ENCODE results near the gene CNEP1R1.

Gene CNEP1R1

GRCh38 chr16:50021544-50021943, 3.5 kb upstream of the CNEP1R1 start:
- no peak for DNase-seq

DNA sequence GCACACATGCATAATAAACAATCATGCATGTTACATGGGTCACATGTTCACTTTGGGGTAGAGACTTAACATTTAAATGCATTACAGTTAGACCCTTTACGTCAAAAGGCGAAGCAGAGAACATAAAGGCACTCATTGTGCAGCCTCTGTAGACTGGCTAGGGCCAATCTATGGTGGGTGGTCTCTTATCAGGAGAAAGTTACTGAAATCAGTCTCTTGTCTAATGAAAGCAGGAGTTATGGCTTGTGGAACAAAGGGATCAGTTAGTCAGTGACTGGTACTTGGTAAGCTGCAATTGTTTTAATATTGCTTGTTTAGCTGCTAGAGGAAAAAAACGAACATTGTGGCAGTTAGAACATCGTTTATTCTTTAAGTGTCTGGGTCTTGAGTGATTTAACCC, 1.4 kb upstream of the CNEP1R1 start:
- DNase-seq: no peak

- no peak for DNase-seq
Observed at GRCh38 chr16:50024207-50024606, 818 bp upstream of the CNEP1R1 start.

DNA sequence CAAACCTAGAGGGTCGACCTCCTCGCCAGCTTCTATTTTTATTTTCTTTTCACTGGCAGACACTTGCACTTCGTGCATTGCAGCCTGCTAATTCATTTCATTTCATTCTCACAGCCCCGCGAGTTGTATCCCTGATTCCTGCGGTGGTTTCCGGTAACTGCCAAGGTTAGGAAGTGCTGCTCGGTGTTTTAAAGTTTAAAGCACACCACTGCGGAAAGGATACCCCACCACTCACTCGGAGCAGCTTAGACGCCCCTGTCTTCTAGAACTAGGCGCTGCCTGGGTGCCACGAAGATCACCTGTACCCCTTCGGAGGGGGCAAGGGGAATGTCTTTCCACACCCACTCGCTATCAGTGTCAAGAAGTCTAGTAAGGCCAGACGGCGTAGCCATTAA, 509 bp downstream of the CNEP1R1 start:
- no peak for DNase-seq

DNA sequence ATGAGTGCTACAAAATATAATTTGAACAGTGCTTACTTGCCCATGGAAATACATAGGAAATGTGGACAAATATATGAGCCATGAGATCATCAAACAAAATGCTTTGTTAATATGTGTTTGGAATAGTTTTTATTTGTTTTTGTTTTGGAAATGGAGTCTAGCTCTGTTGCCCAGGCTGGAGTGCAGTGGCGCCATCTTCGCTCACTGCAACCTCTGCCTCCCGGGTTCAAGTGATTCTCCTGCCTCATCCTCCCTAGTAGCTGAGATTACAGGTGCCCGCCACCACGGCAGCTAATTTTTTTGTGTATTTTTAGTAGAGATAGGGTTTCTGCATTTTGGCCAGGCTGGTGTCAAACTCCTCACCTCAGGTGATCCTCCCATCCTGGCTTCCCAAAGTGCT, 2.8 kb downstream of the CNEP1R1 start:
- DNase-seq: no peak

DNA sequence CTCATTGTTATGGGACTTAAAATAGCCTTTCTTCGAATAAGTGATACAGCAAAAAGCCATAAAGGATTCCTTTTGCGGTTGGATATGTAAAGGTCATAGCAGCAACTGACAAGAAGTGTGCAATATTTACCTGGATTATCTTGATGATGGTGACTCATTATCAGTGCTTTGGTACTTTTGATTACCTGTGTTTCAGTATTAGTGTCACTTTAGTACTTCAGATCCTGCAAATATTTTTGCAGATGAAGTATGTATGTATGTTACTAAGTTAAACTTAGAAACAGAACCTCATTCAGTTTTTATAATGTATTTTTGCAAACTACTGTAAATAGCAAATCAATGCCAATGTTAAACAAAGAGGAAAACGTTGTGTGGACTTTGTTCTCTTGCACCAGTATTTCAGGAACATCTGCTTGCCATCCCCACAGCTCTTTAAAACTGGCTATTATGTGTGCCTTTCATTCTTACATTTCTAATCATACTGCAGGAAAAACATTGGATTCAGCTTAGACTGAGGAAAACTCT, 10.5 kb downstream of the CNEP1R1 start:
- DNase-seq: no peak

- no peak for DNase-seq
Observed at GRCh38 chr16:50036426-50036825, 11.4 kb downstream of the CNEP1R1 start.

DNA sequence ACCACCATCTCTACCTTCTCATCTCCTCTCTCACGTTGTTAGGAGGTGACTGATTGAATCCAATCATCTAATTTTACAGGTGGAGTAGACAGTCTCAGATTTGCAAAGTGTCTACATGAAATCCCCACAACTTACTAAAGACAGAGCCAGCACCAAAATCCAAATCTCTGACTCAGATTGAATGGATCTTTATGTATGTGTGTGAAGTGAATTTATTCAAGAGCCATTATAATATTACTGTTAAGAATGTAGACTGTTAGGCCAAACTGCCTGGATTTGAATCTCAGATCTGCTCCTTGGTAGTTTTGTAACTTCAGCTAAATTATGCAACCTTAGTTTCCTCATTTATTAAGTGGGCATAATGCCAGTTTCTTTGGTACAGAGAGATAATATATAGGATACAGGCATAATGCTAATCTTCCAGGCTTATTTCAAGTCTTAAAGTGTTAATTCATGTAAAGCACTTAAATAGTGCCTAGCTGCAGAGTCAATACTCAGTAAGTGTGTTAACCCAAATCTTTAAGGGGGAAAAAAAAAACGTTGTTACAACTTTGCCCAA, 12.7 kb downstream of the CNEP1R1 start:
- DNase-seq: no peak

GRCh38 chr16:50038286-50038685, 13.3 kb downstream of the CNEP1R1 start:
- DNase-seq: no peak

GRCh38 chr16:50038756-50039529, 13.9 kb downstream of the CNEP1R1 start:
- DNase-seq: no peak

- no peak for DNase-seq
Observed at GRCh38 chr16:50040018-50040417, 15.0 kb downstream of the CNEP1R1 start.

DNA sequence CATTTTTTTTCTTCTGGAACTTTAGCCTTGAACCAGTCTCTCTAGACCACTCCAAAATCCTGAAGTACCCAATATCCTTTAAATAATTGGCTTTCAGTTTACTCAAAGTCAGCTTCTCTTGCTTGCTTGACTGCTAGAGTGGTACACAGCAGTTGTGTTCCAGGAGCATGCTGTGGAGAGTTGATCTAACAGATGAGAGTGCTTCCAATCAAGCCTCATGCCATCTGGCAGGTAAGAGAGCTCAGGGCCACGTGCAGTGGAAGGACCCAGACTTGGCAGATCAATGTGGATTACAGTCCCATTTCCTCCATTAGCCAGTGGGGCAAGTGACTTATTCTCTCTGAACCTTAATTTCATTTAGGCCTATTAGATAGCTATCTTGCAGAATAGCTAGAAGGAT, 15.7 kb downstream of the CNEP1R1 start:
- DNase-seq: no peak

GRCh38 chr16:50043358-50043757, 18.3 kb downstream of the CNEP1R1 start:
- no peak for DNase-seq

DNA sequence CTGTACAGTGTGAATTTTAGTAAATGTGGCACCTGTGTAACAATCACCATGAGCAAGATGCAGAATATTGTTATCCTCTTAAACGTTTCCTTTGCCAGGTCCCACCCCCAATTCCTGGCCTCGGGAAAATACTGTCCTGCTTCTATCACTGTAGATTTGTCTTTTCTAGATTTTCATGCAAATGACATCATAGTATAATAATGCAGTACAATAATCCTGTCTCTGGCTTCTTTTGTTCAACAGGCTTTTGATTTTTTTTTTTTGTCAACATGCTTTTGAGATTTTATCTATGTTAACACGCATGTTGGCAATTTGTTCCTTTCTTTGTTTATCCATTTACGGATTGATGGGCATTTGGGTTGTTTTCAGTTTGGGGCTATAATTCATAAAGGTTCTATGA, 20.4 kb downstream of the CNEP1R1 start:
- no peak for DNase-seq

- DNase-seq: no peak
Observed at GRCh38 chr16:50046853-50047252, 21.8 kb downstream of the CNEP1R1 start.

DNA sequence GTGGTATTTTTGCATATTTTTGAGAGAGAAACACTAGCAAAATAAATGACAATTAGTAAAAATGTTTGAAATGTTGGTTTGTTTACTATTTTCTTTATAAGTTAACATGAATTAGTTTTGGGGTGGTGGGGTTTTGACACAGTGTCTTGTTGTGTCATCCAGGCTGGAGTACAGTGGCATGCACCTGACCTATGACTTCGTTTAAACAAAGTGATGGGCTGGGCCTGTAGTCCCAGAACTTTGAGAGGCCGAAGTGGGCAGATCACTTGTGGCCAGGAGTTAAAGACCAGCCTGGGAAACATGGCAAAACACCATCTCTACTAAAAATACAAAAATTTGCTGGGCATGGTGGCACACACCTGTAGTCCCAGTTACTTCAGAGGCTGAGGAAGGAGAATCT, 22.8 kb downstream of the CNEP1R1 start:
- no peak for DNase-seq

DNA sequence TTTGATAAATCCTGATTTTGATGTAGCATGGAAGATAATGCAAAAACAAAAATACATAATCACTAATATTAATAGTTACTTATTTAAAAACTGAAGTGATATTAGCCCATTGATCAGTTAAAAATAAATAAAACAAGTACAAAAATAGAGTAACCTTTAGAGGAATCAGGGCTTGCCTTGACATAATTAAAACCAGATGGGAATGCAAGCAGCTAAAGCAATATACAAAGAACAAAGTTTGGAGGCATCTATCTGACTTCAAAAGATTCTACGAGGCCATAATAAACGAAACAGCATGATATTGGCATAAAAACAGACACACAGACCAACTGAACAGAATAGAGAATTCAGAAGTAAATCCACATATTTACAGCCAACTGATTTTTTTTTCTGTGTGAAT, 25.8 kb downstream of the CNEP1R1 start:
- DNase-seq: no peak

- no peak for DNase-seq
Observed at GRCh38 chr16:50056226-50056625, 31.2 kb downstream of the CNEP1R1 start.

GRCh38 chr16:50058091-50058771, 33.2 kb downstream of the CNEP1R1 start:
- no peak for DNase-seq

- no peak for DNase-seq
Observed at GRCh38 chr16:50059111-50059510, 34.1 kb downstream of the CNEP1R1 start.

DNA sequence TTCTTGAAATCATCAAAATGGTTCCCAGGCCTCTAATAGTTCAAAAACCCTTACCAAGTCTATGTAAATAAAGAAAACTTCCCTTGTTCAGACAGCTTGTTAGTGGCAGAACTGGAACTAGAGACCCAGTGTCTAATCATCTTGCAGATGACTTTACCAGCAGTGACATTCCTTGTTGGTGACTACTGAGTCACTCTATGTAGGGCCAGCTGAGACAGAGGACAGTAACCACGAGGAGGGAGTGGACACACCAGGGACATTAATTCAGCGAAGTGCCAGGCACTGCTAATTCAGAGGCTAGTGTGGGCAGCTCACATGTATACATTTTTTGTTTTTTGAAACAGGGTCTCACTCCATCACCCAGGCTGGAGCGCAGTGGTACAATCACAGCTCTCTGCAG, 34.6 kb downstream of the CNEP1R1 start:
- no peak for DNase-seq

DNA sequence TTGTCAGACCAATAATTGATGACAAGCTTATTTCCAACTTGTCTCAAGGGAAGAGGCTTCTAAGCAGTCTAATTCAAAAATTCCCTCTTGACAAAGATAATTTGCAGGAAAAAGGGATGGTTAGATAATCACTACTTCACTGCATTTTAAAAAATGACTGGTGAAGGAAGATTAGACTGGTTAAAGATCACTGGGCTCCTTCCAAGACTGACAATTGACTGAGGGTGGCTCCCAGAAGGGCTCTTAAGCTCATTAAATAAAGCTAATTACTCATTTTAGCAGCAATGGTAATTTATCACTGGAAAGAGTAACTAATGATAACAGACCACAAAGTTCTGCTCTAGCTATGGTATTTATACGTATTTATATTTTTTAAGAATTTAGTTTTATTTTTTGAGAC, 36.3 kb downstream of the CNEP1R1 start:
- DNase-seq: no peak

DNA sequence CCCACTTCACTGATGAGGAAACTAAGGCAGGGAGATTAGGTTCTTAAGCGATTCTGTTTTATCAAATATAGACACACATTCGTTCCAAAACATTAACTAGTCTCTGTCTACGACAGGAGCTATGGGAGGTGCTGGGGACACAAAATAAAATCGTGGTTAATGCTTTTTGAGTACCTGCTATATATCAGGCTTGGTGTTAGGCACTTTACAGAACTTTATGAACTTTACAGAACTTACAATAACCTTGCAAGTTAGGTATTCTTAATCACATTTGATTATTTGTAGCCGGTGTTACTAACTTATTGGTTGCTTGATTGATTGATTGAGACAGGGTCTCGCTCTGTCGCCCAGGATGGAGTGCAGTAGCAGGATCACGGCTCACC, 40.2 kb downstream of the CNEP1R1 start:
- DNase-seq: no peak

Data from right hindlimb (tissue), 1 donor.